Measurements from ENCODE around the gene MPG. TPM values are rescaled to one million over a fixed set of nuclear protein-coding genes. Genes with fewer than 3 reads are reported as not detected.
A peak's percentile ranks its signal among the peaks of the same experiment; 100 is the strongest.

MPG gene
- total and polyA plus RNA-seq, 2 donors (not counting 1 experiment from before 2014, with no cell fraction given): 59.6 to 66.4 TPM

DNA sequence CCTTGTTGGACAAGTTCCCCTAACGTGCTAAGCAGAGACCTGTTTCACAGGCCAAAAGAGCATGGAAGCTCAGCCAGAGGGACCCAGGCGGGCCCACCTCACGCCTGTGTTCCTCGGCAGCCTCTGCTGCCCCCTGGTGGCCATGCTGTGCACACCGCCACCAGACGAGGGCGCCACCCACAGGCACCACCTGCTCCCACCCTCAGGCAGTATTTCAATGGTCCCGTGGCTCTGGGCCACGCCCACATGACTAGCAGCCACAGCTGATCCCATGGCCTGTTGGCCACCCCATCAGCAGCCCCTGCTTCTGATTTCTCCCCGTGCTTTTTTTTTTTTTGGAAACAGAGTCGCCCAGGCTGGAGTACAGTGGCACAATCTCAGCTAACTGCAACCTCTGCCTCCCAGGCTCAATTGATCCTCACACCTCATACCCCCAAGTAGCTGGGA is 18.9 kb downstream of the MPG start:
- Histone ChIP-seq H3K9me3 (ENCODE audit: control extremely low read depth in 1 of 3, control insufficient read depth in 2 of 3, insufficient read depth in 1 of 3, low read length in 2 of 3) (no peaks in the 10 kb centered on the region), H4K20me1 (ENCODE audit: control insufficient read depth, insufficient read depth, low read length, poor library complexity, severe bottlenecking) (peaks cover 8% of the 10 kb centered on the region), H3K9ac (ENCODE audit: low read length) (no peak overlapping the region), H3K4me3 (ENCODE audit: control extremely low read depth in 1 of 5, extremely low read depth in 1 of 5, insufficient read depth in 1 of 5, low read depth in 2 of 5, low read length in 4 of 5) (no peak overlapping the region), H3K36me3 (replicated peaks in 1 of 2; ENCODE audit: control extremely low read depth in 1 of 2, control insufficient read depth in 1 of 2, extremely low read depth in 1 of 2, insufficient read depth in 2 of 2, low read length in 1 of 2) (peaks cover 0 to 19% of the 10 kb centered on the region in 2 experiments), H3K27me3 (replicated peaks in 1 of 4; ENCODE audit: control extremely low read depth in 1 of 4, control insufficient read depth in 3 of 4, insufficient read depth in 4 of 4, low read length in 3 of 4) (no peaks in the 10 kb centered on the region), H3K79me2 (ENCODE audit: control insufficient read depth, insufficient read depth, low read length) (peaks cover 4% of the 10 kb centered on the region), H3K4me1 (ENCODE audit: control insufficient read depth in 2 of 2, insufficient read depth in 2 of 2, low read length in 2 of 2) (peaks cover 0 to 10% of the 10 kb centered on the region in 2 donors), H2AFZ (ENCODE audit: insufficient read depth, low read depth, low read length, poor library complexity, severe bottlenecking) (no peak overlapping the region), H3K4me2 (replicated peaks; ENCODE audit: low read depth, low read length, poor library complexity, severe bottlenecking) (no peak overlapping the region), H3K27ac (ENCODE audit: low read length in 2 of 2) (no peak overlapping the region)
- TF ChIP-seq, protein P1, sequence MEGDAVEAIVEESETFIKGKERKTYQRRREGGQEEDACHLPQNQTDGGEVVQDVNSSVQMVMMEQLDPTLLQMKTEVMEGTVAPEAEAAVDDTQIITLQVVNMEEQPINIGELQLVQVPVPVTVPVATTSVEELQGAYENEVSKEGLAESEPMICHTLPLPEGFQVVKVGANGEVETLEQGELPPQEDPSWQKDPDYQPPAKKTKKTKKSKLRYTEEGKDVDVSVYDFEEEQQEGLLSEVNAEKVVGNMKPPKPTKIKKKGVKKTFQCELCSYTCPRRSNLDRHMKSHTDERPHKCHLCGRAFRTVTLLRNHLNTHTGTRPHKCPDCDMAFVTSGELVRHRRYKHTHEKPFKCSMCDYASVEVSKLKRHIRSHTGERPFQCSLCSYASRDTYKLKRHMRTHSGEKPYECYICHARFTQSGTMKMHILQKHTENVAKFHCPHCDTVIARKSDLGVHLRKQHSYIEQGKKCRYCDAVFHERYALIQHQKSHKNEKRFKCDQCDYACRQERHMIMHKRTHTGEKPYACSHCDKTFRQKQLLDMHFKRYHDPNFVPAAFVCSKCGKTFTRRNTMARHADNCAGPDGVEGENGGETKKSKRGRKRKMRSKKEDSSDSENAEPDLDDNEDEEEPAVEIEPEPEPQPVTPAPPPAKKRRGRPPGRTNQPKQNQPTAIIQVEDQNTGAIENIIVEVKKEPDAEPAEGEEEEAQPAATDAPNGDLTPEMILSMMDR (IDR thresholded peaks at IDR 0.05): peak; percentile 97
- no peak for TF ChIP-seq EZH2 (IDR thresholded peaks at IDR 0.05; ENCODE audit: borderline replicate concordance, insufficient read depth, low read depth, low read length, poor library complexity, severe bottlenecking)
- Mint-ChIP-seq H3K27ac (peak overlapping the region; percentile 62), H3K4me3 (no peak overlapping the region), H3K4me1 (peaks cover 6% of the 10 kb centered on the region), H3K27me3 (no peaks in the 10 kb centered on the region), H3K9me3 (ENCODE audit: insufficient read depth) (no peaks in the 10 kb centered on the region)
- ChIA-PET CTCF (interaction anchor here (0.8 to 8.2 kb wide), 20 partner anchors 10 to 274 kb away, joined by 3 to 401 read pairs (median 8); partner anchors contain the start of genes MPG, MRPL28, NPRL3 and POLR3K), POLR2A (interaction anchor here (0.6 to 1.0 kb wide), 5 partner anchors 20 to 43 kb away, joined by 3 to 9 read pairs (median 3); partner anchors contain the start of gene RHBDF1)
- peak; percentile 99 for ATAC-seq (ENCODE audit: low read depth)
- DNase-seq: peak; percentile 95
- intact Hi-C loops (cut with micrococcal nuclease): loop anchor here (1.0 kb wide), 3 partner anchors 19 to 44 kb away; partner anchors contain the start of genes MPG, POLR3K and SNRNP25
- WGBS (ENCODE audit: insufficient coverage): 8% methylated on average over 9 of the region's 11 CpGs

DNA sequence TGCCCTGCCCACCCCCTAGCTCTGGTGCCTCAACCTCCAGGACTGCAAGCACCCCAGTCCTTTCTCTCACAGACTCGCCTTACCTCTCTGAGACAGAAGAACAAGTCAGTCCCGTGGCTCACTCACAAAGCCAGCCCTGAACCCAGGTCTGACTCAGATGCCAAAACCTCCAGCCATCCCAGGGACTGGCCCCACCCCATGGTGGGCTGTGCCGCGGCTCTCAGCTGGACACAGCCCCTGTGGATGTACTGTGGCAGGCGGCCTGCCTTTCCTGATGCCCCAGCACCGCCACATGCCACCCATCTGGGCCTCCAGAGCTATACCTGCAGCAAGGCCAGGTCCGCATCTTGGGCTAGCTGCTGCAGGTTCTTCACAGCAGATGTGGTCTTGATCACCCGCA is 19.8 kb downstream of the MPG start:
- H3K36me3 ChIP-seq (replicated peaks in 1 of 2; ENCODE audit: control extremely low read depth in 1 of 2, control insufficient read depth in 1 of 2, extremely low read depth in 1 of 2, insufficient read depth in 2 of 2, low read length in 1 of 2): peaks cover 0 to 15% of the 10 kb centered on the region in 2 experiments
- no peak overlapping the region for H3K4me3 Mint-ChIP-seq
- peaks cover 4% of the 10 kb centered on the region for H3K79me2 ChIP-seq (ENCODE audit: control insufficient read depth, insufficient read depth, low read length)
- DNase-seq (no peak), ATAC-seq (ENCODE audit: low read depth) (no peak)
- H3K27me3 Mint-ChIP-seq: no peaks in the 10 kb centered on the region
- ChIA-PET CTCF (interaction anchor here (0.5 to 8.2 kb wide), 13 partner anchors 9 to 84 kb away, joined by 3 to 401 read pairs (median 9); partner anchors contain the start of genes MPG, NPRL3 and RHBDF1), POLR2A (interaction anchor here (0.6 to 0.8 kb wide), 2 partner anchors 26 to 104 kb away, joined by 3 to 7 read pairs; partner anchors contain the start of gene RHBDF1)
- H3K27me3 ChIP-seq (replicated peaks in 1 of 4; ENCODE audit: control extremely low read depth in 1 of 4, control insufficient read depth in 3 of 4, insufficient read depth in 4 of 4, low read length in 3 of 4): no peaks in the 10 kb centered on the region
- H4K20me1 ChIP-seq (ENCODE audit: control insufficient read depth, insufficient read depth, low read length, poor library complexity, severe bottlenecking): peaks cover 11% of the 10 kb centered on the region
- no peaks in the 10 kb centered on the region for H3K9me3 ChIP-seq (ENCODE audit: control extremely low read depth in 1 of 3, control insufficient read depth in 2 of 3, insufficient read depth in 1 of 3, low read length in 2 of 3)
- TF ChIP-seq, protein P1 (IDR thresholded peaks at IDR 0.05): no peak
- TF ChIP-seq EZH2 (IDR thresholded peaks at IDR 0.05; ENCODE audit: borderline replicate concordance, insufficient read depth, low read depth, low read length, poor library complexity, severe bottlenecking): no peak
- H3K4me3 ChIP-seq (ENCODE audit: control extremely low read depth in 1 of 5, extremely low read depth in 1 of 5, insufficient read depth in 1 of 5, low read depth in 2 of 5, low read length in 4 of 5): no peak overlapping the region
- no peak overlapping the region for H3K4me2 ChIP-seq (replicated peaks; ENCODE audit: low read depth, low read length, poor library complexity, severe bottlenecking)
- no peak overlapping the region for H3K9ac ChIP-seq (ENCODE audit: low read length)
- H3K27ac Mint-ChIP-seq: no peak overlapping the region
- no peaks in the 10 kb centered on the region for H3K9me3 Mint-ChIP-seq (ENCODE audit: insufficient read depth)
- H3K4me1 Mint-ChIP-seq: peaks cover 6% of the 10 kb centered on the region
- intact Hi-C loops (cut with micrococcal nuclease): loop anchor here (1.0 kb wide), 3 partner anchors 20 to 45 kb away; partner anchors contain the start of genes MPG, POLR3K and SNRNP25
- H3K4me1 ChIP-seq (ENCODE audit: control insufficient read depth in 2 of 2, insufficient read depth in 2 of 2, low read length in 2 of 2): peaks cover 0 to 10% of the 10 kb centered on the region in 2 donors
- 90% methylated on average over 8 of the region's 8 CpGs for WGBS (ENCODE audit: insufficient coverage)
- H2AFZ ChIP-seq (ENCODE audit: insufficient read depth, low read depth, low read length, poor library complexity, severe bottlenecking): no peak overlapping the region
- no peak overlapping the region for H3K27ac ChIP-seq (ENCODE audit: low read length in 2 of 2)
